NCI-H510A treated with DMSO at 0.1 percent for 48 hours (cell line): ENCODE data around the gene SLC12A8.

ENCODE experiments used
- DNase-seq: peaks from one replicate; lab custom pipeline; 2025; lab: John Stamatoyannopoulos, UW

Gene SLC12A8

GRCh38 chr3:125213946-125214542 lies 1.5 kb upstream of the SLC12A8 start:
- no peak for DNase-seq

- DNase-seq, result no peak
Measured at GRCh38 chr3:125213364-125213755, 812 bp upstream of the SLC12A8 start.

- DNase-seq, result no peak
Measured at GRCh38 chr3:125212091-125212508, 448 bp downstream of the SLC12A8 start.

- no peak for DNase-seq
Measured at GRCh38 chr3:125211523-125212090, 941 bp downstream of the SLC12A8 start.

GRCh38 chr3:125207949-125208568 lies 4.5 kb downstream of the SLC12A8 start:
- no peak for DNase-seq

GRCh38 chr3:125207507-125207906 lies 5.0 kb downstream of the SLC12A8 start:
- no peak for DNase-seq

- DNase-seq, result no peak
Measured at GRCh38 chr3:125206934-125207333, 5.6 kb downstream of the SLC12A8 start.

GRCh38 chr3:125203731-125204130 lies 8.8 kb downstream of the SLC12A8 start:
- no peak for DNase-seq

- DNase-seq, result no peak
Measured at GRCh38 chr3:125202197-125202596, 10.4 kb downstream of the SLC12A8 start.

GRCh38 chr3:125200731-125201139 lies 11.8 kb downstream of the SLC12A8 start:
- no peak for DNase-seq

- DNase-seq, result no peak
Measured at GRCh38 chr3:125194849-125195601, 17.5 kb downstream of the SLC12A8 start.

GRCh38 chr3:125194061-125194848 lies 18.3 kb downstream of the SLC12A8 start:
- DNase-seq, result no peak

GRCh38 chr3:125192190-125193035 lies 20.1 kb downstream of the SLC12A8 start:
- no peak for DNase-seq

- no peak for DNase-seq
Measured at GRCh38 chr3:125191730-125192129, 20.8 kb downstream of the SLC12A8 start.

- no peak for DNase-seq
Measured at GRCh38 chr3:125191256-125191655, 21.3 kb downstream of the SLC12A8 start.

GRCh38 chr3:125190786-125191185 lies 21.8 kb downstream of the SLC12A8 start:
- DNase-seq, result no peak

GRCh38 chr3:125189378-125190165 lies 23.0 kb downstream of the SLC12A8 start:
- no peak for DNase-seq

- DNase-seq, result no peak
Measured at GRCh38 chr3:125188955-125189354, 23.6 kb downstream of the SLC12A8 start.

- DNase-seq, result no peak
Measured at GRCh38 chr3:125187599-125187910, 25.0 kb downstream of the SLC12A8 start.

- DNase-seq, result no peak
Measured at GRCh38 chr3:125186800-125187598, 25.5 kb downstream of the SLC12A8 start.
